HEK293 (cell line): Measurements from ENCODE around the gene SERPINB5.

Experiments used
- ZBTB1 ChIP-seq: fragments of 450-650 bp; formaldehyde crosslinking; IDR thresholded peaks from 2 replicates; pipeline ENCODE4 v1.5.1; 2016; ENCODE audit warnings: missing biosample characterization, missing genetic modification characterization
- ZFP41 ChIP-seq: fragments of 450-650 bp; formaldehyde crosslinking; IDR thresholded peaks from 2 replicates; pipeline ENCODE4 v1.5.1; 2016; ENCODE audit warnings: missing biosample characterization, missing genetic modification characterization, borderline replicate concordance
- ZNF211 ChIP-seq: fragments of 450-650 bp; formaldehyde crosslinking; IDR thresholded peaks from 2 replicates; pipeline ENCODE4 v1.5.1; 2016; ENCODE audit warnings: low read depth, missing biosample characterization, missing genetic modification characterization
- ZNF274 ChIP-seq, 2 experiments: fragments of 200-500 bp in 1 of 2; fragments of 450-650 bp in 1 of 2; sonication (Bioruptor generic) in 1 of 2; formaldehyde crosslinking in 1 of 2; IDR thresholded peaks; 2 replicates each; pipeline versions ENCODE4 v1.5.1 to v1.6.1; 2014 to 2016; ENCODE audit warnings: borderline replicate concordance in 1 of 2, inconsistent platforms in 1 of 2, low read length in 1 of 2, missing biosample characterization in 1 of 2, missing genetic modification characterization in 1 of 2
- ZNF302 ChIP-seq: fragments of 450-650 bp; formaldehyde crosslinking; IDR thresholded peaks from 2 replicates; pipeline ENCODE4 v1.5.1; 2016; ENCODE audit warnings: missing biosample characterization, missing genetic modification characterization, low read depth
- ZNF311 ChIP-seq: fragments of 450-650 bp; formaldehyde crosslinking; IDR thresholded peaks from 2 replicates; pipeline ENCODE4 v1.5.1; 2017; ENCODE audit warnings: missing biosample characterization, missing genetic modification characterization, borderline replicate concordance
- ZNF350 ChIP-seq: fragments of 450-650 bp; formaldehyde crosslinking; IDR thresholded peaks from 2 replicates; pipeline ENCODE4 v1.5.0; 2017; ENCODE audit warnings: missing biosample characterization, mild to moderate bottlenecking, missing genetic modification characterization
- ZNF521 ChIP-seq: fragments of 450-650 bp; formaldehyde crosslinking; IDR thresholded peaks from 2 replicates; pipeline ENCODE4 v1.5.1; 2017; ENCODE audit warnings: missing biosample characterization, mild to moderate bottlenecking, missing genetic modification characterization
- TF ChIP-seq, protein P1 (sequence below): fragments of 450-650 bp; formaldehyde crosslinking; IDR thresholded peaks from 2 replicates; pipeline ENCODE4 v1.5.1; 2016; ENCODE audit warnings: missing biosample characterization, missing genetic modification characterization
- TF ChIP-seq, protein P2 (sequence below): fragments of 450-650 bp; formaldehyde crosslinking; IDR thresholded peaks from 2 replicates; pipeline ENCODE4 v1.5.1; 2016; ENCODE audit warnings: missing biosample characterization, missing genetic modification characterization
- TF ChIP-seq, protein P3 (sequence below): fragments of 450-650 bp; formaldehyde crosslinking; IDR thresholded peaks from 2 replicates; pipeline ENCODE4 v1.5.1; 2016; ENCODE audit warnings: missing biosample characterization, missing genetic modification characterization
- TF ChIP-seq, protein P4 (sequence below): fragments of 450-650 bp; formaldehyde crosslinking; IDR thresholded peaks from 2 replicates; pipeline ENCODE4; 2016; ENCODE audit warnings: missing biosample characterization, missing genetic modification characterization
- TF ChIP-seq, protein P5 (sequence below): sonication (generic); formaldehyde crosslinking; IDR thresholded peaks from 2 replicates; pipeline ENCODE4 v1.8.1; 2022; ENCODE audit warnings: mild to moderate bottlenecking, moderate library complexity, missing genetic modification reagents
- TF ChIP-seq, protein P6 (sequence below): fragments of 450-650 bp; formaldehyde crosslinking; IDR thresholded peaks from 2 replicates; pipeline ENCODE4 v1.5.1; 2017; ENCODE audit warnings: missing biosample characterization, missing genetic modification characterization

DNA sequence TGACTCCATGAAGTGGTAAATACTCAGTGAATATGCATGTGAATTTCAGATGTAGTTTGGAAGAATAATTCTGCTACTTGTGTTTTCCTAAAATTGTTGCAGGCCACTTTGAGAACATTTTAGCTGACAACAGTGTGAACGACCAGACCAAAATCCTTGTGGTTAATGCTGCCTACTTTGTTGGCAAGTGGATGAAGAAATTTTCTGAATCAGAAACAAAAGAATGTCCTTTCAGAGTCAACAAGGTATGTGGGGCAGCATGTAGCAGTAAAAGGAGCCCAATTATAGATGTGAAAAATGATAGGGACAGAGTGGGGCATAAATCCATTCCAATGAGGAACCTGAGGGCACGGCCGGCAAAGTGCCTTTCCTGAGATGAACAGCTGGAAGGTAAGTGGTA lies 16.1 kb downstream of the SERPINB5 start:
- TF ChIP-seq ZNF302 (tag by site-specific recombination) (no peak), ZFP41 (no peak), ZNF521 (tag by site-specific recombination) (no peak), ZNF350 (tag by site-specific recombination) (no peak), ZBTB1 (no peak), ZNF274 (IDR thresholded peaks at IDR 0.05; ENCODE audit: low read length) (no peak), ZNF274 (tag by site-specific recombination; IDR thresholded peaks at IDR 0.05; ENCODE audit: borderline replicate concordance) (no peak), ZNF311 (tag by site-specific recombination) (no peak), ZNF211 (tag by site-specific recombination) (no peak)
- TF ChIP-seq, protein P1, sequence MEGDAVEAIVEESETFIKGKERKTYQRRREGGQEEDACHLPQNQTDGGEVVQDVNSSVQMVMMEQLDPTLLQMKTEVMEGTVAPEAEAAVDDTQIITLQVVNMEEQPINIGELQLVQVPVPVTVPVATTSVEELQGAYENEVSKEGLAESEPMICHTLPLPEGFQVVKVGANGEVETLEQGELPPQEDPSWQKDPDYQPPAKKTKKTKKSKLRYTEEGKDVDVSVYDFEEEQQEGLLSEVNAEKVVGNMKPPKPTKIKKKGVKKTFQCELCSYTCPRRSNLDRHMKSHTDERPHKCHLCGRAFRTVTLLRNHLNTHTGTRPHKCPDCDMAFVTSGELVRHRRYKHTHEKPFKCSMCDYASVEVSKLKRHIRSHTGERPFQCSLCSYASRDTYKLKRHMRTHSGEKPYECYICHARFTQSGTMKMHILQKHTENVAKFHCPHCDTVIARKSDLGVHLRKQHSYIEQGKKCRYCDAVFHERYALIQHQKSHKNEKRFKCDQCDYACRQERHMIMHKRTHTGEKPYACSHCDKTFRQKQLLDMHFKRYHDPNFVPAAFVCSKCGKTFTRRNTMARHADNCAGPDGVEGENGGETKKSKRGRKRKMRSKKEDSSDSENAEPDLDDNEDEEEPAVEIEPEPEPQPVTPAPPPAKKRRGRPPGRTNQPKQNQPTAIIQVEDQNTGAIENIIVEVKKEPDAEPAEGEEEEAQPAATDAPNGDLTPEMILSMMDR (tag by site-specific recombination) = no peak
- TF ChIP-seq, protein P2, sequence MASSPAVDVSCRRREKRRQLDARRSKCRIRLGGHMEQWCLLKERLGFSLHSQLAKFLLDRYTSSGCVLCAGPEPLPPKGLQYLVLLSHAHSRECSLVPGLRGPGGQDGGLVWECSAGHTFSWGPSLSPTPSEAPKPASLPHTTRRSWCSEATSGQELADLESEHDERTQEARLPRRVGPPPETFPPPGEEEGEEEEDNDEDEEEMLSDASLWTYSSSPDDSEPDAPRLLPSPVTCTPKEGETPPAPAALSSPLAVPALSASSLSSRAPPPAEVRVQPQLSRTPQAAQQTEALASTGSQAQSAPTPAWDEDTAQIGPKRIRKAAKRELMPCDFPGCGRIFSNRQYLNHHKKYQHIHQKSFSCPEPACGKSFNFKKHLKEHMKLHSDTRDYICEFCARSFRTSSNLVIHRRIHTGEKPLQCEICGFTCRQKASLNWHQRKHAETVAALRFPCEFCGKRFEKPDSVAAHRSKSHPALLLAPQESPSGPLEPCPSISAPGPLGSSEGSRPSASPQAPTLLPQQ (tag by site-specific recombination) = no peak
- TF ChIP-seq, protein P3, sequence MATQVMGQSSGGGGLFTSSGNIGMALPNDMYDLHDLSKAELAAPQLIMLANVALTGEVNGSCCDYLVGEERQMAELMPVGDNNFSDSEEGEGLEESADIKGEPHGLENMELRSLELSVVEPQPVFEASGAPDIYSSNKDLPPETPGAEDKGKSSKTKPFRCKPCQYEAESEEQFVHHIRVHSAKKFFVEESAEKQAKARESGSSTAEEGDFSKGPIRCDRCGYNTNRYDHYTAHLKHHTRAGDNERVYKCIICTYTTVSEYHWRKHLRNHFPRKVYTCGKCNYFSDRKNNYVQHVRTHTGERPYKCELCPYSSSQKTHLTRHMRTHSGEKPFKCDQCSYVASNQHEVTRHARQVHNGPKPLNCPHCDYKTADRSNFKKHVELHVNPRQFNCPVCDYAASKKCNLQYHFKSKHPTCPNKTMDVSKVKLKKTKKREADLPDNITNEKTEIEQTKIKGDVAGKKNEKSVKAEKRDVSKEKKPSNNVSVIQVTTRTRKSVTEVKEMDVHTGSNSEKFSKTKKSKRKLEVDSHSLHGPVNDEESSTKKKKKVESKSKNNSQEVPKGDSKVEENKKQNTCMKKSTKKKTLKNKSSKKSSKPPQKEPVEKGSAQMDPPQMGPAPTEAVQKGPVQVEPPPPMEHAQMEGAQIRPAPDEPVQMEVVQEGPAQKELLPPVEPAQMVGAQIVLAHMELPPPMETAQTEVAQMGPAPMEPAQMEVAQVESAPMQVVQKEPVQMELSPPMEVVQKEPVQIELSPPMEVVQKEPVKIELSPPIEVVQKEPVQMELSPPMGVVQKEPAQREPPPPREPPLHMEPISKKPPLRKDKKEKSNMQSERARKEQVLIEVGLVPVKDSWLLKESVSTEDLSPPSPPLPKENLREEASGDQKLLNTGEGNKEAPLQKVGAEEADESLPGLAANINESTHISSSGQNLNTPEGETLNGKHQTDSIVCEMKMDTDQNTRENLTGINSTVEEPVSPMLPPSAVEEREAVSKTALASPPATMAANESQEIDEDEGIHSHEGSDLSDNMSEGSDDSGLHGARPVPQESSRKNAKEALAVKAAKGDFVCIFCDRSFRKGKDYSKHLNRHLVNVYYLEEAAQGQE = no peak
- TF ChIP-seq, protein P4, sequence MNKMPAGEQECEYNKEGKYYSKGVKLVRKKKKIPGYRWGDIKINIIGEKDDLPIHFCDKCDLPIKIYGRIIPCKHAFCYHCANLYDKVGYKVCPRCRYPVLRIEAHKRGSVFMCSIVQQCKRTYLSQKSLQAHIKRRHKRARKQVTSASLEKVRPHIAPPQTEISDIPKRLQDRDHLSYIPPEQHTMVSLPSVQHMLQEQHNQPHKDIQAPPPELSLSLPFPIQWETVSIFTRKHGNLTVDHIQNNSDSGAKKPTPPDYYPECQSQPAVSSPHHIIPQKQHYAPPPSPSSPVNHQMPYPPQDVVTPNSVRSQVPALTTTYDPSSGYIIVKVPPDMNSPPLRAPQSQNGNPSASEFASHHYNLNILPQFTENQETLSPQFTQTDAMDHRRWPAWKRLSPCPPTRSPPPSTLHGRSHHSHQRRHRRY (tag by site-specific recombination) = no peak
- TF ChIP-seq, protein P5, sequence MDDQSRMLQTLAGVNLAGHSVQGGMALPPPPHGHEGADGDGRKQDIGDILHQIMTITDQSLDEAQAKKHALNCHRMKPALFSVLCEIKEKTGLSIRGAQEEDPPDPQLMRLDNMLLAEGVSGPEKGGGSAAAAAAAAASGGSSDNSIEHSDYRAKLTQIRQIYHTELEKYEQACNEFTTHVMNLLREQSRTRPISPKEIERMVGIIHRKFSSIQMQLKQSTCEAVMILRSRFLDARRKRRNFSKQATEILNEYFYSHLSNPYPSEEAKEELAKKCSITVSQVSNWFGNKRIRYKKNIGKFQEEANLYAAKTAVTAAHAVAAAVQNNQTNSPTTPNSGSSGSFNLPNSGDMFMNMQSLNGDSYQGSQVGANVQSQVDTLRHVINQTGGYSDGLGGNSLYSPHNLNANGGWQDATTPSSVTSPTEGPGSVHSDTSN (CRISPR knock-in tag) = no peak
- TF ChIP-seq, protein P6, sequence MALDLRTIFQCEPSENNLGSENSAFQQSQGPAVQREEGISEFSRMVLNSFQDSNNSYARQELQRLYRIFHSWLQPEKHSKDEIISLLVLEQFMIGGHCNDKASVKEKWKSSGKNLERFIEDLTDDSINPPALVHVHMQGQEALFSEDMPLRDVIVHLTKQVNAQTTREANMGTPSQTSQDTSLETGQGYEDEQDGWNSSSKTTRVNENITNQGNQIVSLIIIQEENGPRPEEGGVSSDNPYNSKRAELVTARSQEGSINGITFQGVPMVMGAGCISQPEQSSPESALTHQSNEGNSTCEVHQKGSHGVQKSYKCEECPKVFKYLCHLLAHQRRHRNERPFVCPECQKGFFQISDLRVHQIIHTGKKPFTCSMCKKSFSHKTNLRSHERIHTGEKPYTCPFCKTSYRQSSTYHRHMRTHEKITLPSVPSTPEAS (tag by site-specific recombination) = no peak
